RWPE2 (cell line): Measurements from ENCODE around the gene ABCC9.

Experiments used
- ATAC-seq: fragments of 200-7000 bp; cut with Tn5 transposase; 3 replicates; pipeline ENCODE4 v1.9.1; 2021; ENCODE audit warnings: low read depth
- DNase-seq: peaks from one replicate; pipeline ENCODE4 v3.0.0-alpha.2; 2020; ENCODE audit warnings: low spot score
- H3K27ac ChIP-seq: fragments of 450-650 bp; 2 replicates; pipeline ENCODE4 v1.5.1; 2017; ENCODE audit warnings: mild to moderate bottlenecking; ENCODE audit not compliant: poor library complexity, severe bottlenecking
- H3K27me3 ChIP-seq: fragments of 250-450 bp; sonication (Bioruptor Pico); 2 replicates; pipeline ENCODE4 v1.5.1; 2021; ENCODE audit warnings: mild to moderate bottlenecking, moderate library complexity; ENCODE audit not compliant: insufficient read depth, poor library complexity, severe bottlenecking
- H3K36me3 ChIP-seq: fragments of 250-450 bp; sonication (Bioruptor Pico); 2 replicates; pipeline ENCODE4 v1.5.1; 2020; ENCODE audit warnings: low read depth, mild to moderate bottlenecking, moderate library complexity
- H3K4me1 ChIP-seq: fragments of 250-450 bp; sonication (Bioruptor Pico); 2 replicates; pipeline ENCODE4 v1.5.1; 2021; ENCODE audit warnings: mild to moderate bottlenecking, moderate library complexity; ENCODE audit not compliant: insufficient read depth, poor library complexity, severe bottlenecking
- H3K4me3 ChIP-seq: fragments of 250-450 bp; sonication (Bioruptor Pico); 2 replicates; pipeline ENCODE4 v1.5.1; 2021; ENCODE audit warnings: mild to moderate bottlenecking, moderate library complexity; ENCODE audit not compliant: severe bottlenecking
- H3K9me3 ChIP-seq: fragments of 250-450 bp; sonication (Bioruptor Pico); 2 replicates; pipeline ENCODE4 v1.5.1; 2021; ENCODE audit warnings: mild to moderate bottlenecking, moderate library complexity; ENCODE audit not compliant: severe bottlenecking
- CTCF ChIP-seq: fragments of 450-650 bp; IDR thresholded peaks from one replicate; pipeline ENCODE4 v1.5.1; 2017; ENCODE audit warnings: mild to moderate bottlenecking, moderate library complexity; ENCODE audit not compliant: poor library complexity, severe bottlenecking

The ABCC9 gene

DNA sequence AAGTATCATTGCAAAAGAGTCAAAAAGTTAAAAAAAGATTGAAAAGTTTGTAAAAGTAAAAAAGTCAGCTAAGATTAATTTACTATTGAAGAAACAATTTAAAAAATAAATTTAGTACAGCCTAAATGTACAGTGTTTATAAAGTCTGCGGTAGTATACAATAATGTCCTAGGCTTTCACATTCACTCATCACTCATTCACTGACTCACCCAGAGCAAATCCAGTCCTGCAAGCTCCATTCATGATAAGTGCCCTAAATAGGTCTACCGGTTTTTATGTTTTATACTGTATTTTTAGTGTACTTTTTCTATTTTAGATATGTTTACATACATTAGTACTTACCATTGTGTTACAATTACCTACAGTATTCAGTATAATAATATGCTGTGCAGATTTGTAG is 43.9 kb upstream of the ABCC9 start:
- H3K36me3 ChIP-seq: no peaks in the 10 kb centered on the region
- ATAC-seq (no peak), DNase-seq (no peak)
- H3K4me3 ChIP-seq: no peak overlapping the region
- no peaks in the 10 kb centered on the region for H3K27me3 ChIP-seq
- H3K4me1 ChIP-seq: no peaks in the 10 kb centered on the region
- no peak overlapping the region for H3K27ac ChIP-seq
- H3K9me3 ChIP-seq: no peaks in the 10 kb centered on the region
- no peak for TF ChIP-seq CTCF

GRCh38 chr12:21984375-21984774 is 43.1 kb upstream of the ABCC9 start:
- Histone ChIP-seq H3K4me3 (no peak overlapping the region), H3K27ac (no peak overlapping the region), H3K27me3 (no peaks in the 10 kb centered on the region), H3K36me3 (no peaks in the 10 kb centered on the region), H3K4me1 (no peaks in the 10 kb centered on the region), H3K9me3 (no peaks in the 10 kb centered on the region)
- ATAC-seq: no peak
- no peak for TF ChIP-seq CTCF
- DNase-seq: no peak

GRCh38 chr12:21983095-21983494 is 41.9 kb upstream of the ABCC9 start:
- ATAC-seq (no peak), DNase-seq (no peak)
- Histone ChIP-seq H3K36me3 (no peaks in the 10 kb centered on the region), H3K27ac (no peak overlapping the region), H3K27me3 (no peaks in the 10 kb centered on the region), H3K4me3 (no peak overlapping the region), H3K4me1 (no peaks in the 10 kb centered on the region), H3K9me3 (no peaks in the 10 kb centered on the region)
- no peak for TF ChIP-seq CTCF

GRCh38 chr12:21980544-21980943 is 39.3 kb upstream of the ABCC9 start:
- Histone ChIP-seq H3K27ac (no peak overlapping the region), H3K36me3 (no peaks in the 10 kb centered on the region), H3K9me3 (no peaks in the 10 kb centered on the region), H3K4me1 (no peaks in the 10 kb centered on the region), H3K27me3 (no peaks in the 10 kb centered on the region), H3K4me3 (no peak overlapping the region)
- no peak for DNase-seq
- no peak for TF ChIP-seq CTCF
- ATAC-seq: no peak

DNA sequence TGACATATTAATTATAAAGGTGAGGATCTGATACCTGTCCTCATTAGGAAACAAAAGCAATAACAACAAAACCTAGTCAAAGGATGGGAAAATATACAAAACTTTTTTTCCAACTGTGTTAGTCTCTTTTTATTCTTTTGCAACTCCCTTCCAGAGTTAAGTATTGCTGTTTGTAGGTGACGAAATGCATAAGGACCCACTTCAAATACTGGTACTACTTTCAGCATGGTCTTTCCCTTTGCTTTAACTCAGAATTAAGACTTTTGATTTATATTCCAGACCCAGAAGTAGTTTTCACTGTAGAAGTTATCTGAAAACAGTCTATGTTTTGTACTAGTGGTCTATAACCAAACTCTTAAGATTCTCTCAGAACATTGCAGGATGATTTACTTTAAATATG is 34.1 kb upstream of the ABCC9 start:
- H3K9me3 ChIP-seq: no peaks in the 10 kb centered on the region
- H3K4me1 ChIP-seq: no peaks in the 10 kb centered on the region
- no peaks in the 10 kb centered on the region for H3K27me3 ChIP-seq
- H3K27ac ChIP-seq: no peak overlapping the region
- H3K36me3 ChIP-seq: no peaks in the 10 kb centered on the region
- no peak for TF ChIP-seq CTCF
- ATAC-seq (no peak), DNase-seq (no peak)
- no peak overlapping the region for H3K4me3 ChIP-seq
